EL (cell line): ENCODE data around the gene KRT82.
"Not testable (repeated sequence)": the region's sequence is repeated elsewhere in the genome, so short reads cannot be mapped to it uniquely, and the experiment has no call there.

Source experiments
- DNase-seq: peaks from one replicate; pipeline ENCODE4 v3.0.0-alpha.2; 2016

Gene KRT82

GRCh38 chr12:52358575-52359350 lies 47.4 kb downstream of the KRT82 start:
- DNase-seq: peak; percentile 38

DNA sequence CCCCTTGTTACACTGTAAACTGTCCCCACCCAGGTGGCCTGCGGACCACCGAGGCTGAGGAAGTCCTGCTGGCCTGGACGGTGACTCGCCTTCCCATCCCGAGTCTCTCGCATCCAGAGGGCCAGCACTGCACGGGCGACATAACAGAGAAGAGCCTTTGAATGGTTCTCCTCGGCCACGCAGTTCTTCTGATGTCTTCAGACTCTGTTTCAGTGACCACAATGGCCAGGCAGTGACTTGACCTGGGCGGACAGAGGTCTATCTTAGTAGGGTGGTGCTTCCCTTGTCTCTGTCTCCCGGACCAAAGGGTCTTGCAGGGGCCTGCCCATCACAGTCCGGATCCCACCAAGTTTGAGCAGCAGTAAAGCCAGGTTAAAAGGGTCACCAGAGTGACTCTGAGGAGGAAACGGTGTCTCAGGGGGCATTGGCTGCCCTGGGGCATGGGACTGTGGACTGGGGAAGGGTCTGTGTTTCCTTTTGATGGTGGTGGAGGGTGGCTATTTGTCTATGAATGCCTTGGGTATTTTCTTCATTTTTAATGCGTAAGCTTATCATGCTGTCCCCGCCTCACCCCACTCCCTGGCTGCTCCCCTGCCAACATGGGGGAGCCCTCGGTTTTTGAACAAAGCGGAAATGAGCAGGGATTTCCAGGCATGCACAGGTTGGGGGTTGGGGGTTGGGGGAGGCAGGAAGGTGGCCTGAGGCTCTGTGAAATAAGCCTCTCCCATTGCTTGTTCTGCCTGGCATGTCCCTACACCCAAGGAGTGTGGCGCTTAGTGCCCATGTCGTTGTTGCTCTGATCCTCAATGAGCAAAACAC lies 49.2 kb downstream of the KRT82 start:
- DNase-seq: no peak

GRCh38 chr12:52356031-52356761 lies 49.9 kb downstream of the KRT82 start:
- DNase-seq: no peak

- DNase-seq: peak; percentile 63
Observed at GRCh38 chr12:52355176-52355575, 51.0 kb downstream of the KRT82 start.

DNA sequence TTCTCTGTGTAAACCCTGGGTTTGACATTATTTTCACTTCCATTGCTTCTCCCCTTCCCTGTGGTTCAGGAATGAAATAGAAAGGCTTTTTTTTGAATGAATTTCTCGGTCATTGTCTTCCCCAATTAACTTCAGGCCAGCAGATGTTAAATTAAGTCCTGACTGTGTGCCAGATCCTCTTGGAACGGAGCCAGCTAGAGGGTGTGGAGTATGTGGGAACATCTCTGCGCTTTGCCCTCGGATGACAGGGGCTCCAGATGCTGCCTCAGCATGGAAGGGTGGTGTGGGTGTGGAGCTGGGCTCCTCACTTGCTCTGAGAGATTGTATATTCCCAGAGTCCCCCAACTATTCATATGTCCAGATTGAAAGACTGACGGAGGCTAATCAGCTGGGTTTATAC lies 51.9 kb downstream of the KRT82 start:
- DNase-seq: no peak

GRCh38 chr12:52353766-52354165 lies 52.4 kb downstream of the KRT82 start:
- no peak for DNase-seq

DNA sequence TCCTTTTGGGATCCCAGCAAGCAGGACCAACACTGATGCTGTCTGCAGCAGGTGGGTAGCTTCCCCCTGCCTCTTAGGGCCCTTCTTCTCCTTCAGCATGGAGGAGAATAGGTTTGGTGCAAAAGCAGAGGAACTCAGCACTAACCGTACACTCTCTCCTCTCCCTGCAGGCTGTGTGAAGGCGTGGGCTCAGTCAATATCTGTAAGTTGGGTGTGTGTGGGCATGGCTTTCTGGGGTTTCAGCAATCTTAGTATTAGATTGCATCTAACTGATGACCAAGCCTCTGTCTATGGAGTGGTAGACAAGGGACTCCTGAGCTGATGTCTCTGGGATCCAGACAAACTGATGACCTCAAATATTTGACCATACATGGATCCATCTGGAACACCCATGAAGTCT lies 53.2 kb downstream of the KRT82 start:
- DNase-seq: no peak

DNA sequence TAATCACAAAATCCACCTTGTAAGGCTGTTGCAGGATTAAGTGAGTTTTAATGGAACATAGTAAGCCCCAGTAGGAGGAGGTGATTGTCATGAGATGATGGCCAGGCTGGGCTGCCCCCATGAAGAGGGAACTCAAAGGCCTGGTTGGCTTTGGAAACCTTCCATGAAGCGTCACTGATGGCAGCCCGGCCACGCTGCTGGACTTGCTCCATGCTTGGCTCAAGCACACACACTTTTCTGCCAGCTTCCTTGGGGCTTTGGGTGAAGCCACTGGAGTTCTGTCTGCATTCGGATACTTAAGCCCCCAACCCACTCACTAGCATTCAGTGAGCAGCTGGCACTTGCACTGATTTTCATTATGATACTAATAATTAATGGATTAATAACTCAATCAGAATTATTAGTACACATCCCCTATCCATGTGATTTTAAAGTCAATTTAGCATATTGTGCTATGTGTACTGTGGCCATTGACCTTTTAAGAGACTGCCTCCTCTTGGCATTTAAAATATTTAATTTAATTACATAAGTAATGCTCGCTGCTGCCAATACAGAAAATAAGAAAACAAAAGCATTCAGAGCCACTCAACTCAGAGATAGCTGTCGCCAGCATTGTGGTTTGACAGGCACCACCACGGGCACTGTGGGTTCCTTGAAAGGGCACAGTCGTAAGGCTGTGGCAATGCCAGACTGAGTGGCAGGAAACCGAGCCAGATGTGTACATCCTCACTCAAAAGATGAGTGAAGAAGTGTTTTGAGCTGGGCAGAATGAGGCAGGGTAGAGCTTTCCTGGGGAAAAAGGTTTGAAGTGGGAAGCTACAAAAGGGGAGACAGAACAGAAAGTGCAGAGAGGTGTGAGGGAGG lies 54.7 kb downstream of the KRT82 start:
- no peak for DNase-seq

- no peak for DNase-seq
Observed at GRCh38 chr12:52350786-52351185, 55.3 kb downstream of the KRT82 start.

- DNase-seq: no peak
Observed at GRCh38 chr12:52350021-52350620, 56.0 kb downstream of the KRT82 start.

DNA sequence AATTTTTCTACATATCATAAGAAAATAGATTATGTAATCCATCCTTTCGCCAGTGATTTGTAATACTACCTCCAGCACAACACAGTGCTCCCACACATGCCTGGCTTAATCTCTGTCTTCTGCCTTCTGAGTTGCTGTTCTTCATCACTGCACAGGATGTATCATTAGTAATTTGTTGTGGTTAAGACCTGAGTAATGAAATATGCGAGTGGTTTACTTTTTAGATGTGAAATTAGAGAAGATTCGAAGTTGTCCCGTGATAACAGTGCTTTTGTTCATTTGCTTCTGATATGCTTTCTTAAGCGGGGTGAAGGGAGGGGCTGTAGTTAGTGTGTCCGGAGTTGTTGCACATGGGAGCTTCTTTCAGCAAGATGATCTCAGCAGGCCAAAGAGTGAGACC lies 56.9 kb downstream of the KRT82 start:
- peak; percentile 15 for DNase-seq

GRCh38 chr12:52347551-52348510 lies 58.3 kb downstream of the KRT82 start:
- no peak for DNase-seq

- DNase-seq: no peak
Observed at GRCh38 chr12:52347016-52347415, 59.1 kb downstream of the KRT82 start.

- no peak for DNase-seq
Observed at GRCh38 chr12:52346593-52346992, 59.5 kb downstream of the KRT82 start.

DNA sequence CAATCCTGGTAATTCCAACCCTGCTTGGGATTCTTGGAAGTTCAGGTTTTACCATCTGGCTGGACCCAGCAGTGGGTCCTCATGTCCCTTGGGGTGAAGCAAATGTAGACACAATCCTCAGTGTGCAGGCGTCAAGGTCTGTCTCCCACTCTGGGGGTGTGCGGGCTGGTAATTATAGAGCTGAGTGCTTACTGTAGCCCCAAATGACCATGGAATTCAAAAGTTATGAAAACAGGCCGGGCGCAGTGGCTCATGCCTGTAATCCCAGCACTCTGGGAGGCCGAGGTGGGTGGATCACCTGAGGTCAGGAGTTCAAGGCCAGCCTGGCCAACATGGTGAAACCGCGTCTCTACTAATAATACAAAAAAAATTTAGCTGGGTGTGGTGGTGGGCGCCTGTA lies 61.1 kb downstream of the KRT82 start:
- not testable (repeated sequence) for DNase-seq

GRCh38 chr12:52344111-52344510 lies 62.0 kb downstream of the KRT82 start:
- no peak for DNase-seq
